DND-41 (cell line): ENCODE measurements around the gene NCR2.

Source experiments
- ATAC-seq: fragments of 200-7000 bp; cut with Tn5 transposase; 3 replicates; pipeline ENCODE4 v1.9.1; 2021; ENCODE audit warnings: low read depth; ENCODE audit not compliant: insufficient read depth
- DNase-seq: peaks from one replicate; pipeline ENCODE4 v3.0.0-alpha.2; 2020
- H2AFZ ChIP-seq: 2 replicates; pipeline ENCODE4 v1.6.0; 2012; ENCODE audit warnings: low read depth, low read length
- H3K27ac ChIP-seq: 2 replicates; pipeline ENCODE4 v1.5.1; 2012; ENCODE audit warnings: low read length, inconsistent platforms
- H3K27me3 ChIP-seq: fragments of 200-600 bp; sonication (generic); 2 replicates; pipeline ENCODE4 v1.6.0; 2012; ENCODE audit warnings: low read length, mild to moderate bottlenecking, inconsistent platforms; ENCODE audit not compliant: insufficient read depth, poor library complexity
- H3K36me3 ChIP-seq: 2 replicates; pipeline ENCODE4 v1.5.1; 2012; ENCODE audit warnings: low read length, inconsistent platforms; ENCODE audit not compliant: insufficient read depth
- H3K4me1 ChIP-seq: 2 replicates; pipeline ENCODE4 v1.5.1; 2012; ENCODE audit warnings: mild to moderate bottlenecking, low read length; ENCODE audit not compliant: insufficient read depth
- H3K4me2 ChIP-seq: 2 replicates; pipeline ENCODE4 v1.6.0; 2012; ENCODE audit warnings: mild to moderate bottlenecking, moderate library complexity, low read length, inconsistent platforms; ENCODE audit not compliant: insufficient read depth
- H3K4me3 ChIP-seq, 2 experiments: fragments of 200-600 bp in 1 of 2; shearing (Covaris generic) in 1 of 2; 2 replicates each; pipeline ENCODE4 v1.5.1; 2012 to 2016; ENCODE audit warnings: inconsistent platforms in 2 of 2, low read length in 2 of 2, mild to moderate bottlenecking in 2 of 2, low read depth in 1 of 2, moderate library complexity in 1 of 2
- H3K79me2 ChIP-seq: 2 replicates; pipeline ENCODE4 v1.6.0; 2012; ENCODE audit warnings: low read length, inconsistent platforms; ENCODE audit not compliant: insufficient read depth
- H3K9ac ChIP-seq: 2 replicates; pipeline ENCODE4 v1.6.0; 2012; ENCODE audit warnings: low read depth, mild to moderate bottlenecking, inconsistent platforms, low read length, moderate library complexity
- H3K9me3 ChIP-seq: 2 replicates; pipeline ENCODE4 v1.5.1; 2012; ENCODE audit warnings: low read length, moderate library complexity, mild to moderate bottlenecking, inconsistent platforms; ENCODE audit not compliant: insufficient read depth, severe bottlenecking
- H4K20me1 ChIP-seq: 2 replicates; pipeline ENCODE4 v1.6.0; 2012; ENCODE audit warnings: low read length; ENCODE audit not compliant: insufficient read depth
- CTCF ChIP-seq: IDR thresholded peaks from 2 replicates; pipeline ENCODE4 v1.5.1; 2012; ENCODE audit warnings: borderline replicate concordance, low read length, moderate library complexity, mild to moderate bottlenecking; ENCODE audit not compliant: poor library complexity, severe bottlenecking; ENCODE audit errors: extremely low read depth
- EZH2 ChIP-seq: IDR thresholded peaks from 3 replicates; pipeline ENCODE4 v1.6.1; 2012; ENCODE audit warnings: borderline replicate concordance, low read depth, mild to moderate bottlenecking, moderate library complexity, low read length, inconsistent platforms; ENCODE audit not compliant: severe bottlenecking

Gene NCR2

GRCh38 chr6:41335296-41335695 is at the start of gene NCR2:
TSS of gene NCR2 (plus strand) at chr6:41335608. CDS start at chr6:41335877, 269 bp downstream.
- Histone ChIP-seq H2AFZ (no peak within 1 kb of the TSS), H3K27me3 (no peaks in the 10 kb centered on the region)

GRCh38 chr6:41286544-41287346 is 48.7 kb upstream of the NCR2 start, which contains the start of gene TREM1:
TSS of gene TREM1 (minus strand) at chr6:41286682. CDS start at chr6:41286655, 27 bp downstream.
- H3K27ac ChIP-seq = no peak within 1 kb of the TSS
- H3K36me3 ChIP-seq = no peaks in the 10 kb centered on the region

More at GRCh38 chr6:41335296-41335695, at the start of gene NCR2:
- TF ChIP-seq EZH2 = no peak
- no peak for TF ChIP-seq CTCF
- DNase-seq = peak; percentile 35
- peaks cover 62% of the 10 kb centered on the region for H3K4me1 ChIP-seq
- H3K36me3 ChIP-seq = no peaks in the 10 kb centered on the region
- H4K20me1 ChIP-seq = no peaks in the 10 kb centered on the region
- H3K27ac ChIP-seq = peak within 1 kb of the TSS; percentile 83
- no peaks in the 10 kb centered on the region for H3K79me2 ChIP-seq
- no peak for ATAC-seq
- H3K9me3 ChIP-seq = no peaks in the 10 kb centered on the region
- H3K4me3 ChIP-seq = peak within 1 kb of the TSS in 1 of 2 experiments; percentile 35; a peak in 2 of 4 replicates
- peak within 1 kb of the TSS; percentile 48 for H3K4me2 ChIP-seq
- H3K9ac ChIP-seq = peak within 1 kb of the TSS; percentile 32

GRCh38 chr6:41288030-41288753 is 47.2 kb upstream of the NCR2 start:
- ATAC-seq (no peak), DNase-seq (no peak)
- Histone ChIP-seq H3K4me1 (no peaks in the 10 kb centered on the region), H3K36me3 (no peaks in the 10 kb centered on the region), H3K4me3 (no peak overlapping the region), H3K9me3 (no peaks in the 10 kb centered on the region), H3K27ac (no peak overlapping the region), H2AFZ (no peak overlapping the region), H3K27me3 (no peaks in the 10 kb centered on the region), H3K9ac (no peak overlapping the region), H3K4me2 (no peak overlapping the region), H4K20me1 (no peaks in the 10 kb centered on the region), H3K79me2 (no peaks in the 10 kb centered on the region)
- TF ChIP-seq CTCF (no peak), EZH2 (no peak)

More at GRCh38 chr6:41286544-41287346, 48.7 kb upstream of the NCR2 start, which contains the start of gene TREM1:
- H4K20me1 ChIP-seq = no peaks in the 10 kb centered on the region
- no peaks in the 10 kb centered on the region for H3K4me1 ChIP-seq
- no peak within 1 kb of the TSS for H2AFZ ChIP-seq
- H3K4me2 ChIP-seq = no peak within 1 kb of the TSS
- DNase-seq = no peak
- ATAC-seq = no peak
- H3K79me2 ChIP-seq = no peaks in the 10 kb centered on the region
- H3K9me3 ChIP-seq = no peaks in the 10 kb centered on the region
- no peaks in the 10 kb centered on the region for H3K27me3 ChIP-seq
- no peak for TF ChIP-seq EZH2
- no peak for TF ChIP-seq CTCF
- no peak within 1 kb of the TSS for H3K9ac ChIP-seq
- H3K4me3 ChIP-seq = no peak within 1 kb of the TSS
